NOMO-1 (cell line): ENCODE measurements around the gene ITGB7.
A peak's percentile ranks its signal among the peaks of the same experiment; 100 is the strongest.

ENCODE experiments used
- DNase-seq, 2 experiments: peaks; one replicate each; lab custom pipeline; 2025; ENCODE audit not compliant: unreplicated experiment in 2 of 2; lab: John Stamatoyannopoulos, UW

ITGB7 gene

DNA sequence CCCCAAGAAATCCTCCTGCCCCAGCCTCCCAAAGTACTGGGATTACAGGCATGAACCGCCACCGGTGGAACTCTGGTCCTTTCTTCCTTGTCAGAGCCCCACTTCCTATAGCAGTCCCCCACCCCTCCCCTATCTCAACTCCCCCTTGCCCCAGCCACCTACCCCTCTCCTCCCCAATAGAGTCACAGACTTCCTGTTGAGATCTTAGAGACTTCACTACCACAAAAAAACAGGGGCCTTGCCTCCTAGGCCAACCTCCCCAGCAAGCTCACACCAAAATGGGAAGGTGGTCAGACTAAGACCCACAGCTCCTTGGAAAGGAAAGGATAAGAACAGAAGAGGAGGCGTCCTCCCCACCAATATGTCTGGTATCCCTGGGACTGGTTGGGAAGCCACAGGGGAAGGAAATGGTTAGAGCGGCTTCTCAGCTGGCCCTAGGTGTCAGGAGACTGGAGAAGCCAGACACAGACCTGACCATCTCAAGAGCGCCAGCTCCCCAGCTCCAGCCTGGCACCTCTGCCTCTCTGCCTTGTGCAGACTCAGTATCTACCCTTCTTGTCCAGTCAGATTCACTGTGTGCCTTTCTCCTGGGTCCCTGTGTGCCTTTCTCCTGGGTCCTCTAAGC lies 8.5 kb downstream of the ITGB7 start:
- no peak for DNase-seq

DNA sequence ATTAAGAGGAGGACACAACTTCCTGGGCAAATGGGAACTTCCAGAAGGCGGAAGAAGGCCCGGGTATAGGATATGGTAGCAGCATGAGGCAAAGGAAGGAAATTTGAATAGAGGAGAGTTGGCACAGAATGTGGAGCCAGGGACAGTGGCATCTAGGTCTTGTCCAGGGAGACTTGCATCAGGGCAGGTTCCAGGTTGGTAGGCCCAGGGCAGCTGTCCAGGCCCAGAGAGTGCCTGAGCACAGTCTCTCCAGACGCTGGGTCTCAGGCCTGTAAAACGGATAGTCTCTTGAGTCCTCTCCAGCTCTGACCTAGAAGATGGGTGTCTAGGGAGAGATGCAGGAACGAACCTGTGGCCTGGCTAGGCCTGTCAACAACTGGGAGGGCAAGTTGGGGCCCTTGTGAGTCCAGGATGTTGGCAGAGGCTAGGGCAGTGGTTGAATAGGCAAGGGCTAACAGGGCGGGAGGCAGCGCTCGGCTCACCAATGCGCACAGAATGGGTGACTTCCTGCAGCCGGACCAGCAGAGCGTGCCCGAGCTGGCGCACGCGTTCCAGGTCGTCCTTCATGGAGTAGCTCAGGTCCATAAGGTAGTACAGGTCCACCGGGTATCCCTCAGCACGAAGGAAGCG lies 9.9 kb downstream of the ITGB7 start:
- no peak for DNase-seq

DNA sequence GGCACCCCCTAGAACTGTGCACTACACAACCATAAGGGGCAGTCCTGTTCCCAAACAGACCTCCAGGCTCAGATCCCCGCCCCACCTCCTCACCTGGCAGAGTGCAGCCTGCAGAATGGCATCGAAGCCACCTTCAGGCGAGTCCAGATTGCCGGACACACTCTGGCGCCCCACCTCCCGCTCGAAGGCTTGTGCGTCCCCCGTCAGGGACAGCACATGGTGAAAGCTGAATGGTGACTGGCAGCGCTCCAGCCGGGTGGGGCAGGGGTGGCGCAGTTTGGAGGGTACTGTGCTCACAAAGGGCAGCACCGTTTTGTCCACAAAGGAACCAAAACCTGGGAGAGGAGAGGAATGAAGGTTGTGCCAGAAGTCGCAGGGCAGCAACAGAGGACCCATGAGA lies 10.6 kb downstream of the ITGB7 start:
- DNase-seq, result no peak

DNA sequence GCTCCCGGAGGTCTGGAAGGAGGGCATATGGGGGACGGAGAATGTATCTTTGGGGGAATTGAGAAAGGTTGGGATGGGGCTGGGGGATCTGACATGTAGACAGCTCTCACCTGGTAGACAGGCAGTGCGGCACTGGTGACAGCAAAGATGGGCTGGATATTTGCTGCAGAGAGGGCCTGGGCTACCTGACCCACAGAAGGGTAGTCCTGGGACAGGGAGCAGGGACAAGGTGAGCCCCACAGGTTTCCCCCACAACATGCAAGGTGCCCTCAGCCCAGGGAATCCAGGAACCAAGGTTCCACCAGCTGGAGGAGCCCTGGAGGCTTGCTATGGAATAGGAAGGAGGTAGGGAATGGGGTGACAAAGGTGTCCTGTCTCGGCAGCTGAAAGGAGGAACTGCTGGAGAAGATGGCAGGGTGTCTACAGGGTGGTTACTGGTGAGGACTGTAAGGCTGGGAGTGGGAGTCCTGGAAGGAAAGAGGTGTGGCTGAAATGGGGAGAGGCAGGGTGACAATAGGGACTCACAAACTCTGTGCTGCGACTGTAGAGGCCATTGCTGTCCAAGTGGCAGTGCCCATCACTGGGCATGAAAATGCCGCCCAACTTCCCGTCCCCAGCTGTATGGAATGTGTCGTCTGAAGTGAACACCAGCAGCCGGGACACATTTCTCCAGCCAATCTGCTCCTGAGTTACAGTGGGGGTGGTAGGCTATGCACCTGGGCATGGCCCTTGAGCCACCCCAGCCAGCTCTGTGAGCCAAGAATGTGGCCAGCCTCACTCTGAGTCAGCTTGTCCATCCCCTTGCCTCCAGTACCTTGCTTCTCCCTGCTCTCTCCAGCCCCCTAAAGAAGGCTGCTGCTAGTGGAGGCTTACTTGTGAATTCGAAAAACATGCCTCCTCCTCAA lies 11.3 kb downstream of the ITGB7 start:
- DNase-seq, result no peak

DNA sequence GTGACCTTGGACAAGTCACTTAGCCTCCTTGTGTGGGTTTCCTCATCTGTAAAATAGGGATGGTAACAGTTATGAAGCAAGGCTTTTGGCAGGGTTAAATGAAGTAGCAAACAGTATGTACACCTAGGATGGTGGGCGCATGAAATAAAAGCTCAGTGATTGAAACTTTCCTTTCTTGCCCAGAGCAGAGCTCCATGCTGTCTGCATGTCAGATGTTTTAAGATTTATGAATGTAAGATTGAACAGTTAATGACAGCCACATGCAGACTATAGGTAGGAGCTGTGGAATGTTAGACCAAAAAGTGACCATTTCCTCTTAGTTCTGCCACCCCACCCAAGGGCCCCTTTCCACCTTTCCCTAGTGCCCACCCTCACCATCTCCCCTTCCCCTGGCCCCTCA lies 12.1 kb downstream of the ITGB7 start:
- DNase-seq, result no peak

DNA sequence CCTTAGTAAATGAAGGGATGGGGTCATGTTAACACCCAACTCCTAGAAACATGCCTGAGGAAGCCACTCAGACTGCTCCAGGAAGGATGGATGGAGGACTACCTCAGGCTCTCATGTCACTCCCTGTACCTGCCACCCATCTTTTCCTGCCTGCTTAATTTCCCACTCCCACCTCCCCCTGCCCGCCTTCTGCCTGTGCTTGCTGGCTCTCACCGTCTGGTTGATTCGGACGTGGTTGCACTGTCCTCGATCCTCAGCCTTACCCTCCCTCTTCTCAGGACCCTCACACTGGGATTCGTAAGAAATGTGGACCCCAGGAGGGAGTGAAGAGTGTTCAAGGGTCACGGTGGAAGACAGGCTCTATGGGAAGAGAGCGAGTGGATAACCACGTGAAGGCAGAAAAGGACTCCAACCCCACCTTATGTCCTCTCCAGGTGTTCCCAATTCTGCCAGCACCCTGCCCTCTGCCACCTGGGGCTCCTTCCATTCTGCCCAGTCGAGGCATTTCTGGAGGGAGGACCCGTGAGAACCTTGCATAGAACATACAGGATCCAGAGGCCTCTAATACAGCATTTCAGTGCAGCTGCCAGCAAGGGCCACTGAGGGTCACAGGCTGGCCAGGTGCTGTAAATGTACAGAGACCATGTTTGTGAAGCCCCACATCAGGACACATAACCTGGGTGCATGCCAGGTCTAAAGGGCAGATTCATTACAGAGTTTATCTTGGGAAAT lies 12.9 kb downstream of the ITGB7 start:
- DNase-seq, result no peak

DNA sequence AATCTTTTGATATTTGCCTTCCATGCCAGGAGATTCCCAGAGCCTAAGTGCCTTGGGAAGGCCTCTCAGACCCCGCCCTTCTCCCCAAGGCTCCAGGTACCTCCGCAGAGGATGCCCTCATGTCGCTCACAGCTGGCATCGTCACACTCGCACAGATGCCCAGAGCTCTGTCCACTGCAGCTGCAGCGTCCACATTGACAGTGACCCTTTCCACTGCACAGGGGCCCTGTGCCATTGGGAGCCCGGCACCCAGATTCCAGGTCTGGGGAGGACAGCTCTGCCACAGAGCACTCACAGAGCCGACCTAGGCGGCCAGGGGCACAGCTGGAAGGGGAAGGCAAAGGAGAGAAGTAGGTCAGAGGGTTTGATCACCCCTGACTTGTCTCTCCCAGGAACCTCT lies 14.0 kb downstream of the ITGB7 start:
- DNase-seq, result no peak

DNA sequence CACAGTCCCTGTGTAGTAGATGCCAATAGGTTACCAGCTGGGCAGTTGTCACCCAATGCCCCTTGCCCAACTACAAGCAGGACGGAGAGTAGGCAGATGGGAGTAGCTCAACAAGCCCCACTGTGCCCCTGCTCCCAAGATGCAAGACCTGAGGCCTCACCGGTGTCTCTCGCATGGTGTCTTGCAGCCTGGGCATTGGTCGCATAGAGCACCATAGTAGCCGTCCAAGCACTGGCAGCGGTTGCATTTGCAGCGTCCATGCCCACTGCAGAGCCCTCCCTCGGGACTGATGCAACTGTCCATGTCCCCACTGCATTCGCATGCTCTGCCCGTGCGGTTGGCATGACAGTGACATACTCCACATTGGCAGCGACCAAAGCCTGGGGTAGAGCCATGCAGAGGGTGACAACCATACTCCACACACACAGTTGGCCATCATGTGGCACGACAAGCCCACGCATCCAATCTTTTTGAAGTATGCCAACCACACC lies 14.5 kb downstream of the ITGB7 start:
- no peak for DNase-seq

DNA sequence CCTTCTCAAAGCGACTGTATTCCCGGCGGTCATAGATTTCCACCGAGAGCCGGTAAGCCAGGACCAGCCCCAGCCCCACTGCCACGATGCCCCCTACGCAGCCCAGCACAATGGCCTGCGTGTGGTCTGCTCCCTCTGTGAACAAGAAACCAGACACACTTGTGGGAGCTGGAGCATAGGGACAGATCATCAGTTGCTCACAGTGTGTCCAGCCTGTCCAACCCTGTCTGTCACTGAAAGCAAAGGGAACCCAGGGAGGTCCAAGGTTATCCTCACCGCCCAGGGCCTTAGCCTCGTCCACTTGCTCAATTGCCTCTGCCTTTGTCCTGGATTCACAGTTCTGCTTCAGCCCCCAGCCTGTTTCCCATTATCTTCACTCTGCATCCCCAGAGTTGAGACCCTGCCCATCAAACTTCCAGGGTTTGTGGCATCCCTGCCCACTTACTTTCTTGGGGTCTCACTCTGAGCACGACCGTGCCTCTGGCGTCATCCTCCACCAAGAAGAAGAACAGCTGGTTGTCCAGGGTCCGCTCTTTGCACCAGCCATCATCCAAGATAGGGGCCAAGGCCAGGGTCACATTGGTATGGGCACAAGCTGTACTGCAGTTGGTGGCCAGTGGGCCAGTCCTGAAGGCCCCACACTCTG lies 15.0 kb downstream of the ITGB7 start:
- DNase-seq, result no peak

DNA sequence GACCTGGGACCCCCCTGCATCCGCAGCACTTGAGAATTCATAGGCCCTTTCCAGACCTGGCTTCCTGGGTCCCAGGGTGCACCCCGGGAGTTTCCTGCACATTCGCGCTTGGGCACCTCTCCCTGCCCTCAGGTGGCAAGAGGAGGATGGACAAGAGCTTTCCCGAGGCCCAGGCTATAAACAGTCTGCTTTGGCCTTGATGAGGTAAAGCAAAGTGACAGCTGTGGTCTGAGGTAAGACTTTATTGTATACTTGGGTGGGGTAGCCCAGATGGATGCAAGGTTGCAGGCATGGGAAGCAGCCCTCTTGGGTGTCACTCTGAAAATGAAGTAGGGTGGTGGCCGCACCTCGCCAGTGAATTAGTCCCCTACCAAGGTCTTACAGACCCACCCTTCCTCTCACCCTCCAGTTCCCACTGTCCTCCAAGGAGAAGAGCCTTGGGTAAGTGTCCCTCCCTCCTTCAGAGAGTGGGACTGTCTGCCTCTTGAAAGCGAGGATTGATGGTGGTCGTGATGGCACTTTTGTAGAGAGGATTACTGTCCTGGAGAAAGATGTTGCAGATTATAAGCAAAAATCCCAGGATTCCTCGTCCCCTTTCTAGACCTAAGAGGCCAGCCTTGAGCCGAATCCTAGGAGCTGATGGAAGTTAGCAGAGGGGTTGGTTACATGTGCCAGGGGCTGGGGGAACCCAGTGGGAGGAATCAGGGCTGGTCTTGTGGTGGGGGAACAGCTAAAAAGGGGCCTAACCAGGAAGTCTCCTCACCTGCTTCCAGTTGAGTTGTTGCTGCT lies 15.8 kb downstream of the ITGB7 start:
- no peak for DNase-seq

DNA sequence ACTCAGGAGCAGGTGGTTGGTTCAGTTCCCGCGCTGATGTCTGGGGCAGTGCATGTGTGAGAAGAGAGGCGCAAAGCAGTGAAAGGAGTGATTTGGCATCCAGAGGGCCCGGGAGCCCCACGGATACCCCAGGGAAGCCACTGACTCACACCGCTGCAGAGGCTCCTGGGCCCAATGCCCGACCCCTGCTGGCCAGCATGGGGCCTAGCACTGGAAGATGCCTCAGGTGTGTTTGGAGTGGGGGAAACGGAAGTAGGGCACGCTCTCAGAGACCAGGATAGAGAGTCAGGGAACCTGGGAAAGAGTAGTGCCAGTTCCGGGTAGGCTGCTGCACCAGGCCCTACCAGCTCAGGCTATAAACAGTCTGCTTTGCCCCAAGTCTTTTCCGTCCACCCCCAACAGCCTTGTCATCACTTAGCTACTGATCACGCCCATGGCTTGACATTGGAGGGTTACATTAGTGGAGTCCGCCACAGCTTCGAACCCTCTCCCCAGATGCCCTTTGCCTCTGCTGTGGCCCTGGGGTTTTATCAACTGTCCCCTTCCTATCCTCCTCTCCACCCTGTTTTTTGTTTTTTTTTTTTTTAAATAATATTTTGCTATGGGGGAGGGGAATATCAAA lies 16.8 kb downstream of the ITGB7 start:
- DNase-seq, result no peak

DNA sequence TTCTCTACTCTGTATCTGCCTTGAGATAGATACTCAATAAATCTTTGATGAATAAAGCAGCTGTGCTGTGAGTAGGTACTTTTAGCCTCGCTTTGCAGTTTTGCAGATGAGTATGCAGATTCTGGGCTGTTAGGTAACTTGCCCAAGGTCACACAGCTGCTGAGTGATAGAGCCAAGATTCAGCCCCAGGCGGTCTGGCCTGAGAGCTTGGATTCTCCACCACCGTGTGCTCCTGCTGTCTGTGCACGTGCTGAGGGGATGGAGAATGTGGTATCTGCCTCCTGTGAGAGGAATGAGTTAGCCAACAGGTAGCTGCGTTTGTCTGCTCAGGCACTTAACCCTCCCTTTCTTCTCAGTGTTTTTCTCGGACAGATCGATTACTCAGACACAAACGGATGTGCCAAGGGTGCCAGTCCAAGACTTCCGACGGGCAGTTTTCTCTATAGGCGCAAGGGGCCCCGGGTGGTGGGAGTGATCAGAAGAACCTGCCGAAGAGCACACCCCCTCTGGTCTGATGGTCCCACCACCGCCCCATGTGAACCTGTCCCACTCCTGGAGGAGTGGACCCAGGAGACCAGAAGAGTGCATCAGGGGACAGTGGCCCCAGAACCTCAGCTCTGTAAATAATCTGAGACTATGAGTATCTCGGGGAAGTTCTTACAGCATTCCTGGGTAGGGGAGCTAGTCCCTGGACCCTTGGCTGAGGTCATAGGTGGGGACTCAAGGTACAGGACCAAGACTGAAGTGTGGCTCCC lies 19.7 kb downstream of the ITGB7 start:
- no peak for DNase-seq

DNA sequence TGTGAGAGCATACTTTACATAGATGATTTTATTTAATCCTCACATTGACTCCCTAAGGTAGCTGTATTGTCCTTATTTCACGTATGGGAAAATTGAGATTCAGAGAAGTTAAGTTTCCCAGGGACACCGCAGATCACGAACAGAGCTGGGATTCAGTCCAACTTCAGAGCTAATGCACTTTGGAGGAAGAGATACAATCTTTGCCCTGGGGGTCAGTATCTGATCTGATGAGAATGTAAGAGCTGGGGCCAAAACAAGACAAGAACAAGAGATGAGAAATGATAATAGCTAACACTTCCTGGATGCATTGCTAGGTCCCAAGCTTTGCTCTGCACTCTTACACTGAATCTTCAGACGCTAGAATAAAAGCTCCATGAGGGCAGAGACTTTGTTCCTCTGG lies 20.3 kb downstream of the ITGB7 start:
- DNase-seq, result no peak

DNA sequence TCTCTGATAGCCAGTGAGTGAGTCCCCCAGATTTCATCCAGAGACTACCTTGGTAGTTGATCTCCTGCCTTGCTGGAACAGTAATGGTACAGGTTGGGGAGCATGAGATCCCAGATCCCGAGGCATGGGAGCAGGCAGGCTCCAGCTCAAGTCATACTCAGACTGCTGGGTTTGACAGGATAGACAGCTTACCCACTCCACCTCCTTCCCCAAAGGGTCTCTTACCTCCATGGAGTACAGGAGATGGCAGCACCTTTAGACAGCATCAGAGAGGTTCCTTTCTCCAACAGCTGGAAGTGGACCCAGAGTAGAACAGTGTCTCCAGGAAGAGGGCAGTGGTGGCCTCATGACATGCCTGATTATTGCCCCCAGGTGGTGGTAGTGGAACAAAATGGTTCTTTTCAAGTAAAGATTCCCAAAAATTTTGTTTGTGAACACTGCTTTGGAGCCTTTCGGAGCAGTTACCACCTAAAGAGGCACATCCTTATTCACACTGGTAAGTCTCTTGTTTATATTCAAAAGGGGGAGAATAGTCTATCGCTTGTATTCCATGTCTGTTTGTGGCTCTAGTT lies 21.4 kb downstream of the ITGB7 start:
- DNase-seq, result no peak

DNA sequence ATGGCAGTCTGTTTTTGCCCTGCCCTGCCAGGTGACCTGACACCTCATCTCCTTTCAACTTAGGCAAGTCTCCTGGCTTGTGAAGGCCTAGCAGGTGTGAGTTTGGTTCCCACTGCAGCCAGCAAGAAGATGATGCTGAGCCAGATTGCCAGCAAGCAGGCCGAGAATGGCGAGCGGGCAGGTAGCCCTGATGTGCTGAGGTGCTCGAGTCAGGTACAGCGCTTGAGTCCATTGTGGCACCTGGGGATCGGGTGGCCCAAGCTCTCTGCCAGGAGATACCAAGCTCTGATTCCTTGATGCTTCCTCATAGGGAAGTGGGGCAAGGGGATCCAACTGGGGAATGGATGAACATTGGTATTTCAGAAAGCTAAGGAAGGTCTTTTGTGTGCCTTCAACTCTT lies 22.2 kb downstream of the ITGB7 start:
- DNase-seq, result no peak

DNA sequence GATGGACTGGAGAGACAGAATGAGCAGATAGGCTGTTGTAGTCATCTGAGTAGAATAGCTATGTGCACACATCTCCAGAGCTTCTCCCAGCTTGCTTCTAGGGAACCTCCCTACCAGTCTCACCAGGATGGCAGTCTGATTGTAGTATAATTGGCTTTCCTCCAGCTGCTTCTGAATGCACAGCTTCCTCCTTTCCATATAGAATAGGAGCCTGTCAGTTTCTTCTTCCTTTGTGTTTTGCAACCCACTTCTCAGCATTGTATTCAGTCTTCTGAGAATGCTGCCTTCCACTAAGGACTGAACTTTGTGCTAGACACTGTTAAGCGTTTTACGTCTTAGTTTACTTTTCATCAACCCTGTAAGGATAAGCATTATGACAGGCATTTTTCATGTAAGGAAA lies 24.1 kb downstream of the ITGB7 start:
- peak; percentile 9 to 38 for DNase-seq

DNA sequence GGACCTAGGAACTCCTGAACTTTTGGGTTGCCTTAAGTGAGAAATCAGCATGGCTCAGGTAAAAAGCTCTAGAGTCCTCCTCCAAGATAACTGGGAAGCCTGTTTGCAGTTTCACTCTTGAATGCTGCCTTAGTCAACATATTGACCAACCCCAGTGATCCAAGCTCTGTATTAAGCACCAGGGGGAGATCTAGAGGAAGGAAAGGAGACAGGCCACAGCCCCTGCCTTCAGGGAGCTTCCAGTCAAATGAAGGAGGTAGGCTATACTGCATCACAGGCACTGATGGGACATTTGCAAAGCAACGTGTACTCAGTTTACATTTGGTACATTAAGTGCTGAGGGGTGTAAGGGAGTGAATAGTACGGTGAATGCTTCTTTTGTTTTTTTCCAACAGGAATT lies 25.1 kb downstream of the ITGB7 start:
- no peak for DNase-seq

DNA sequence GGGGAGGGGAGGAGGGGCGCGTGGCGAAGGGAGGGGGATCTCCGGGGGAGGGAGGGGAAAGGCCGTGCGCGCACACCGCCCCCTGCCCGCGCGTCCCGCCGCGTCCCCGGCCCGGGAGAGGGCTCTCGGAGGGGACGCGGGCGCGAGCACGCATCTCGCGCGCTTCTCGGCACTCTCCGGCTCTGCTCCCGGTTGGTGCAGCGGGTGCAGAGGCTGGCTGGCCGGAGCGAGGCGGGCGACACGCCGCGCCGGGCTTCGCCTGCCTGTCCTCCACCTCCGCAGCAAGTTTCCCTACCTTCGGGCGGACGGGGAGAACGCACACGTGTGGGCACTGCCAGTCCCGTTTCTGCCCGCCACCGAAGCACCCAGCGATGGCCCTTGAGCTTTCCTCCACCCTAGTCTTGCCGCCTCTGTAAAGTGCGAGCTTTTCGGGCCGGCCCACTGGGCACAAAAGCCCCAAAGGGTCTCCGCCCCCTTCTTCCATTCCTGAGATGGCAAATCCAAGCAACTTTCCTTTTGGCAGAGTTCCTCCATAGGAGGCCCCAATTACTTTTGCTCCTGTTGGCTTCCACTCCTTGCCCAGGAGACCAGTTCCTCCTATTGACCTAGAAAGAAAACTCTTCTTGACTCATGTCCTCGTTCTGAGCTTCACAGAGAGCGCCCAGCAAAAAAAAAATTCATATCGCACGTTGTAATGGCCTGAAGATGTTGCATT lies 26.0 kb downstream of the ITGB7 start:
- DNase-seq, result peak; percentile 46 to 56
